HepG2 (cell line): ENCODE data around the gene CBLB.

Source experiments
- CREM ChIP-seq, 2 experiments: sonication (generic) in 1 of 2; formaldehyde crosslinking in 1 of 2; IDR thresholded peaks; 2 replicates each; pipeline versions ENCODE4 v1.4.0 to v1.6.1; 2016 to 2020; ENCODE audit warnings: antibody characterized with exemption in 1 of 2, mild to moderate bottlenecking in 1 of 2, missing genetic modification reagents in 1 of 2
- ELF4 ChIP-seq: sonication (generic); formaldehyde crosslinking; IDR thresholded peaks from 2 replicates; pipeline ENCODE4 v1.5.0; 2020; ENCODE audit warnings: missing genetic modification reagents, mild to moderate bottlenecking, moderate library complexity, borderline replicate concordance
- GZF1 ChIP-seq: sonication (generic); formaldehyde crosslinking; IDR thresholded peaks from 2 replicates; pipeline ENCODE4 v1.5.1; 2020; ENCODE audit warnings: mild to moderate bottlenecking, missing genetic modification reagents
- KDM1A ChIP-seq: IDR thresholded peaks from 2 replicates; pipeline ENCODE4 v1.6.1; 2016; ENCODE audit warnings: missing compliant biosample characterization
- KDM4B ChIP-seq: sonication (generic); formaldehyde crosslinking; IDR thresholded peaks from 2 replicates; pipeline ENCODE4 v1.4.0; 2020; ENCODE audit warnings: missing genetic modification reagents
- POLR2AphosphoS5 ChIP-seq: IDR thresholded peaks from 2 replicates; pipeline ENCODE4 v1.6.1; 2012; ENCODE audit warnings: low read depth, low read length
- SETDB1 ChIP-seq: sonication (generic); formaldehyde crosslinking; IDR thresholded peaks from 2 replicates; pipeline ENCODE4 v1.5.1; 2020; ENCODE audit warnings: missing genetic modification reagents, mild to moderate bottlenecking, borderline replicate concordance
- SMARCC2 ChIP-seq: fragments of 450-650 bp; IDR thresholded peaks from 2 replicates; pipeline ENCODE4 v1.6.1; 2017; ENCODE audit warnings: antibody characterized with exemption, mild to moderate bottlenecking
- SNAI1 ChIP-seq: sonication (generic); formaldehyde crosslinking; IDR thresholded peaks from 2 replicates; pipeline ENCODE4 v1.5.0; 2020; ENCODE audit warnings: mild to moderate bottlenecking, missing genetic modification reagents, borderline replicate concordance
- ZNF263 ChIP-seq: sonication (generic); formaldehyde crosslinking; IDR thresholded peaks from 2 replicates; pipeline ENCODE4 v1.4.0; 2020; ENCODE audit warnings: missing genetic modification reagents
- ZNF431 ChIP-seq: sonication (generic); formaldehyde crosslinking; IDR thresholded peaks from 2 replicates; pipeline ENCODE4 v1.9.0; 2022; ENCODE audit warnings: missing genetic modification reagents, low read depth, mild to moderate bottlenecking, borderline replicate concordance
- TF ChIP-seq, protein P1 (sequence below): sonication (generic); formaldehyde crosslinking; IDR thresholded peaks from 2 replicates; pipeline ENCODE4 v1.4.0; 2020; ENCODE audit warnings: missing genetic modification reagents
- TF ChIP-seq, protein P2 (sequence below): sonication (generic); formaldehyde crosslinking; IDR thresholded peaks from 2 replicates; pipeline ENCODE4 v1.5.0; 2020; ENCODE audit warnings: mild to moderate bottlenecking, missing genetic modification reagents, moderate library complexity

DNA sequence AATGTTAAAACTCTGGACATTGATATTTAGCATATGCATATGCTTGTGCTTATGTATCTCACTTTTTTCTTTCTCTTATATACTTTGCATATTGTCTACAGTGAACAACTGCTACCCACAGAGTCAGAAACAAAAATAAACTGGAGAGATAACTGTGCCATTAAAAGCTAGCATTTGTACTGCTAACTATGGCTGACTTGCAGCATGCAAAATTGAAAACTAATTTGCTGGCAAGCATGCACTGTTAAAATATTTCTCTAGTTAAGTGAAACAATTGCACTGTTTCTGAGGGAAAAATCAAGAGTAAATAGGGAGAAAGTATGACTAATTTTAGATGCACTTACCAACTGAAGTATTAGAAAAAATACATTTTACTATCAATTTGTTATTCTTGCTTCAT, 177.8 kb downstream of the CBLB start:
- TF ChIP-seq, protein P1, sequence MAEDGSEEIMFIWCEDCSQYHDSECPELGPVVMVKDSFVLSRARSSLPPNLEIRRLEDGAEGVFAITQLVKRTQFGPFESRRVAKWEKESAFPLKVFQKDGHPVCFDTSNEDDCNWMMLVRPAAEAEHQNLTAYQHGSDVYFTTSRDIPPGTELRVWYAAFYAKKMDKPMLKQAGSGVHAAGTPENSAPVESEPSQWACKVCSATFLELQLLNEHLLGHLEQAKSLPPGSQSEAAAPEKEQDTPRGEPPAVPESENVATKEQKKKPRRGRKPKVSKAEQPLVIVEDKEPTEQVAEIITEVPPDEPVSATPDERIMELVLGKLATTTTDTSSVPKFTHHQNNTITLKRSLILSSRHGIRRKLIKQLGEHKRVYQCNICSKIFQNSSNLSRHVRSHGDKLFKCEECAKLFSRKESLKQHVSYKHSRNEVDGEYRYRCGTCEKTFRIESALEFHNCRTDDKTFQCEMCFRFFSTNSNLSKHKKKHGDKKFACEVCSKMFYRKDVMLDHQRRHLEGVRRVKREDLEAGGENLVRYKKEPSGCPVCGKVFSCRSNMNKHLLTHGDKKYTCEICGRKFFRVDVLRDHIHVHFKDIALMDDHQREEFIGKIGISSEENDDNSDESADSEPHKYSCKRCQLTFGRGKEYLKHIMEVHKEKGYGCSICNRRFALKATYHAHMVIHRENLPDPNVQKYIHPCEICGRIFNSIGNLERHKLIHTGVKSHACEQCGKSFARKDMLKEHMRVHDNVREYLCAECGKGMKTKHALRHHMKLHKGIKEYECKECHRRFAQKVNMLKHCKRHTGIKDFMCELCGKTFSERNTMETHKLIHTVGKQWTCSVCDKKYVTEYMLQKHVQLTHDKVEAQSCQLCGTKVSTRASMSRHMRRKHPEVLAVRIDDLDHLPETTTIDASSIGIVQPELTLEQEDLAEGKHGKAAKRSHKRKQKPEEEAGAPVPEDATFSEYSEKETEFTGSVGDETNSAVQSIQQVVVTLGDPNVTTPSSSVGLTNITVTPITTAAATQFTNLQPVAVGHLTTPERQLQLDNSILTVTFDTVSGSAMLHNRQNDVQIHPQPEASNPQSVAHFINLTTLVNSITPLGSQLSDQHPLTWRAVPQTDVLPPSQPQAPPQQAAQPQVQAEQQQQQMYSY (CRISPR knock-in tag), result no peak
- TF ChIP-seq GZF1 (CRISPR knock-in tag), result no peak
- TF ChIP-seq, protein P2, sequence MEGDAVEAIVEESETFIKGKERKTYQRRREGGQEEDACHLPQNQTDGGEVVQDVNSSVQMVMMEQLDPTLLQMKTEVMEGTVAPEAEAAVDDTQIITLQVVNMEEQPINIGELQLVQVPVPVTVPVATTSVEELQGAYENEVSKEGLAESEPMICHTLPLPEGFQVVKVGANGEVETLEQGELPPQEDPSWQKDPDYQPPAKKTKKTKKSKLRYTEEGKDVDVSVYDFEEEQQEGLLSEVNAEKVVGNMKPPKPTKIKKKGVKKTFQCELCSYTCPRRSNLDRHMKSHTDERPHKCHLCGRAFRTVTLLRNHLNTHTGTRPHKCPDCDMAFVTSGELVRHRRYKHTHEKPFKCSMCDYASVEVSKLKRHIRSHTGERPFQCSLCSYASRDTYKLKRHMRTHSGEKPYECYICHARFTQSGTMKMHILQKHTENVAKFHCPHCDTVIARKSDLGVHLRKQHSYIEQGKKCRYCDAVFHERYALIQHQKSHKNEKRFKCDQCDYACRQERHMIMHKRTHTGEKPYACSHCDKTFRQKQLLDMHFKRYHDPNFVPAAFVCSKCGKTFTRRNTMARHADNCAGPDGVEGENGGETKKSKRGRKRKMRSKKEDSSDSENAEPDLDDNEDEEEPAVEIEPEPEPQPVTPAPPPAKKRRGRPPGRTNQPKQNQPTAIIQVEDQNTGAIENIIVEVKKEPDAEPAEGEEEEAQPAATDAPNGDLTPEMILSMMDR (CRISPR knock-in tag), result no peak
- TF ChIP-seq SETDB1, result no peak
- TF ChIP-seq ZNF263, result no peak
- no peak for TF ChIP-seq KDM1A
- TF ChIP-seq ELF4 (CRISPR knock-in tag), result no peak
- TF ChIP-seq CREM (IDR thresholded peaks at IDR 0.05), result no peak
- TF ChIP-seq CREM (CRISPR knock-in tag; IDR thresholded peaks at IDR 0.05), result no peak
- TF ChIP-seq KDM4B (CRISPR knock-in tag), result no peak
- no peak for TF ChIP-seq SNAI1 (CRISPR knock-in tag)
- TF ChIP-seq SMARCC2, result no peak
- no peak for TF ChIP-seq POLR2AphosphoS5
- no peak for TF ChIP-seq ZNF431 (CRISPR knock-in tag)
